GM18505 (cell line): ENCODE results near the gene WIPF3.

Source experiments
- ATAC-seq: cut with Tn5 transposase; IDR thresholded peaks from one replicate; pipeline ENCODE4 v1.9.1; 2021; ENCODE audit not compliant: unreplicated experiment
- POLR2A ChIP-seq: IDR thresholded peaks from 4 replicates; pipeline ENCODE4 v1.6.1; 2011; ENCODE audit warnings: borderline replicate concordance; ENCODE audit not compliant: insufficient read depth, insufficient read length; ENCODE audit errors: extremely low read depth

Gene WIPF3

DNA sequence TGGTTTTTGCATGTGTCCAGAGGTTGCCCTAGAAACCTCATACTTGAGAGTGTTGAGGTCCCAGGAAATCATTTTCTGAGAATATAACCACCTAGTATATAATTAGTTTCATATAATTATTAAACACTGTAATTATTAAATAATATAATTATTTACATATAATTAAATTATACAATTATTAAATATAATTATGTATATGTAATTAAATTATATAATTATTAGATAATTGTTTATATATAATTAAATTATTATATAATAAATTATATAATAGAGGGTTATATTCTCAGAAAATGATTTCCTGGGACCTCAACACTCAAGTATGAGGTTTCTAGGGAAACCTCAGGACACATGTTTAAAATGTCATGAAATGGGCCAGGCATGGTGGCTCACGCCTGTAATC is 155.7 kb downstream of the WIPF3 start:
- TF ChIP-seq POLR2A: no peak
- no peak for ATAC-seq

DNA sequence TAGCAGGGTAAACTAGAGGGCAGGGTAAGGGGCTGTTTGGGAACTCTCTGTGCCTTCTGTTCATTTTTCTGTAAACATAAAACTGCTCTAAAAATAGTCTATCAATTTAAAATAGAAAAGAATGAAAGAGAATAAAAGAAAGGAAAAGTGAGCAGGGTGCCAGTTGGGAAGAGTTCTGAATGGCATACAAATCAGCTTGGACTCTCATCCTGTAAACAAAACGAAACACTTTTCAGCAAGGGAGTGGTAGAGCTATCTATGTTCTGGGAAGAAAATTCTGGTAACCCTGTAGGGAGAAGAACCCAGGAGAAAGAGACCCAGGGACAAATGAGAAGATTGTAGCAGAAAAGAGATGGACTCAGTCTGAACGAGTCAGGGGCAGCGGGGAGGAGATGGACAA is 158.7 kb downstream of the WIPF3 start:
- ATAC-seq: no peak
- TF ChIP-seq POLR2A: no peak
